Spleen (tissue), 7 donors: ENCODE data around the gene NKAIN4.

Experiments
- CTCF ChIP-seq, 11 experiments: fragments of 200-600 bp in 7 of 11; fragments of 450-650 bp in 4 of 11; sonication (generic) in 4 of 11; IDR thresholded peaks in 8 of 11; conservative IDR thresholded peaks in 3 of 11; 1 replicate in 7 of 11; 2 replicates in 4 of 11; pipeline versions ENCODE4 v1.4.0 to v1.8.0; 2016 to 2021; ENCODE audit warnings: antibody characterized with exemption in 11 of 11, inconsistent platforms in 4 of 11, mild to moderate bottlenecking in 1 of 11
- POLR2A ChIP-seq, 3 donors: fragments of 450-650 bp; IDR thresholded peaks; one replicate each; pipeline ENCODE4 v1.5.1; 2017; ENCODE audit warnings: antibody characterized with exemption in 3 of 3, mild to moderate bottlenecking in 1 of 3
- POLR2AphosphoS5 ChIP-seq, 3 donors: sonication (generic); formaldehyde crosslinking; IDR thresholded peaks; one replicate each; pipeline ENCODE4 v1.5.1; 2017; ENCODE audit warnings: antibody characterized with exemption in 3 of 3
- donor health status: DM: no; HTN: no; CAD: no; lungs with moderate emphysema.
- donor health status: DM: no; HTN: no; CAD: no.
- donor health status: DM: no; HTN: no; CAD: no.

DNA sequence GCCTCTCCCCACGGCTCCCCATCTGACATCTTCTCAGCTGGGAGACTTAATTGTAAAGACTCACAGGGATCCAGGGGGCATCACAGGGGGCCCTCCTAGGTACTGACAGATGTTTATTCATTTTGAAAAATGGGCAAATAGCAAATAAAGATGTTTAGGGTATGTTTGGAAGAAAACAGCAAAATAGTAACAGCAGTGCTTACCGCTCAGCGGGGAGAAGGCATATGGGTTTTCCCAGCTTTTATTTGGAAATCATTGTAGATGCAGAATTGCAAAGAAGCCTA is 21.3 kb downstream of the NKAIN4 start:
- TF ChIP-seq CTCF (IDR thresholded peaks at IDR 0.05 in 8 of 11, conservative IDR thresholded peaks at IDR 0.05 in 3 of 11), result no peak
- no peak for TF ChIP-seq POLR2A (IDR thresholded peaks at IDR 0.05)
- no peak for TF ChIP-seq POLR2AphosphoS5 (IDR thresholded peaks at IDR 0.05)
